GM12892 (cell line): ENCODE data around the gene PIEZO1.

Experiments
- POLR2A ChIP-seq: IDR thresholded peaks from 2 replicates; pipeline ENCODE4 v1.6.1; 2011; ENCODE audit warnings: low read depth, low read length, control low read depth
- POLR2AphosphoS5 ChIP-seq: IDR thresholded peaks from 2 replicates; pipeline ENCODE4 v1.6.1; 2011; ENCODE audit warnings: low read depth, low read length, control low read depth
- TAF1 ChIP-seq: IDR thresholded peaks from 2 replicates; pipeline ENCODE4 v1.6.1; 2011; ENCODE audit warnings: low read depth, mild to moderate bottlenecking, control low read depth, low read length, borderline replicate concordance

DNA sequence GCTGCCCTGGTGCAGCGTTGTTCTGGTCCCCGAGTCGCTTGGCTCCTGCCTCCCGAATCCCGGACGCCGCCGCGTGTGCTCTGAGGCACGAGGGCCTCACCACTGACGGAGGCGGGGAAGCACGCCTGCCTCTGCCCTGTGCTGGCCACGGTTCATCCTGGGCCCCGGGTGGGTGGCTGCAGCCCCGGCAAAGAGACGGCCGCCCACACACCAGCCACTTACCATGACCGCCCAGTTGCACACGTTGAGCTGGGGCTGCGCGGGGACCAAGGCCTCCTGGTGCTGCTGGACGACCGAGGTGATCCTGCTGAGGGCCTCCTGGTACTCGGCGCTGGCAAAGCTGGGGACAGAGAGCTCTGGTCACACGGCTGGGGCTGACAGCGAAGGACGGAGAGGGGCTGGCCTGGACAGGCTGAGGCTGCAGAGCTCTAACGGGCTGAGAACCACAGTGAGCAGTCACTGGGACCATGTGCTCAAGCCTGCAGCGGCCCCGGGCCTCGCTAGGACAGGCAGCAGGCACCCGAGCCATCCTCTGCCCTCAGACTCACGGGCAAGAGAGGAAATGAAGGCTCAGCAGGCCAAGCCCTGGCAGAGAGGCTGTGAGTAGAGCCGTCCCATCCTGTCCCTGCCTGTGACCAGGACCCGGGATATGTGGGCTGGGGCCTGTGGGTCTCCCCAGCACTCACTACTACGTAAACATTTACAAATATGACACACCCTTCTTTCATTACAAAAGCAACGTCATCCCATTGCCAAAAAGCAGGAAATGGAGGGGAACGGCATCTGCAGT lies 33.0 kb upstream of the PIEZO1 start:
- TF ChIP-seq POLR2A (no peak), POLR2AphosphoS5 (no peak), TAF1 (no peak)
